Fibroblast of mammary gland (primary cell): Measurements from ENCODE around the gene DDX47.
A peak's percentile ranks its signal among the peaks of the same experiment; 100 is the strongest.

Experiments
- DNase-seq: peaks from one replicate; pipeline ENCODE4 v3.0.0-alpha.2; 2010; ENCODE audit warnings: low read depth
- H3K4me3 ChIP-seq: 2 replicates; pipeline ENCODE4 v1.5.1; 2011; ENCODE audit warnings: low read depth, mild to moderate bottlenecking, low read length, moderate library complexity; ENCODE audit not compliant: control insufficient read depth
- CTCF ChIP-seq: conservative IDR thresholded peaks from 2 replicates; pipeline ENCODE4 v1.5.1; 2011; ENCODE audit warnings: low read depth, low read length, inconsistent platforms; ENCODE audit not compliant: control insufficient read depth, insufficient read depth

The DDX47 gene

GRCh38 chr12:12853435-12853834, 40.3 kb downstream of the DDX47 start:
- DNase-seq, result no peak
- H3K4me3 ChIP-seq, result no peak overlapping the region
- no peak for TF ChIP-seq CTCF

- TF ChIP-seq CTCF, result no peak
- no peak overlapping the region for H3K4me3 ChIP-seq
- peak; percentile 31 for DNase-seq
Observed at GRCh38 chr12:12859690-12860089, 46.5 kb downstream of the DDX47 start.

- no peak for TF ChIP-seq CTCF
- no peak overlapping the region for H3K4me3 ChIP-seq
- DNase-seq, result no peak
Observed at GRCh38 chr12:12864243-12864642, 51.1 kb downstream of the DDX47 start.

GRCh38 chr12:12868477-12869235, 55.5 kb downstream of the DDX47 start:
- TF ChIP-seq CTCF, result no peak
- no peak overlapping the region for H3K4me3 ChIP-seq
- DNase-seq, result no peak

- no peak overlapping the region for H3K4me3 ChIP-seq
- no peak for TF ChIP-seq CTCF
- DNase-seq, result peak; percentile 97
Observed at GRCh38 chr12:12870465-12870864, 57.3 kb downstream of the DDX47 start.

- no peak for DNase-seq
Observed at GRCh38 chr12:12871587-12872138, 58.5 kb downstream of the DDX47 start.

More at GRCh38 chr12:12871587-12872138, 58.5 kb downstream of the DDX47 start:
- no peak overlapping the region for H3K4me3 ChIP-seq
- no peak for TF ChIP-seq CTCF
